GM18526 (cell line): ENCODE results near the gene SOWAHD.

Experiments used
- POLR2A ChIP-seq: IDR thresholded peaks from 3 replicates; pipeline ENCODE4 v1.6.1; 2011; ENCODE audit not compliant: insufficient read length; ENCODE audit errors: extremely low read depth

SOWAHD gene

GRCh38 chrX:119757979-119758730, at the start of gene SOWAHD:
Gene SOWAHD, plus strand, starts transcription at chrX:119758588. Its CDS starts 80 bp downstream, at chrX:119758668.
- TF ChIP-seq POLR2A, result no peak

GRCh38 chrX:119708936-119709335, 49.5 kb upstream of the SOWAHD start:
- no peak for TF ChIP-seq POLR2A

GRCh38 chrX:119709630-119710029, 48.8 kb upstream of the SOWAHD start:
- no peak for TF ChIP-seq POLR2A

- TF ChIP-seq POLR2A, result no peak
Measured at GRCh38 chrX:119721487-119721886, 36.9 kb upstream of the SOWAHD start.

GRCh38 chrX:119721926-119722325, 36.5 kb upstream of the SOWAHD start:
- TF ChIP-seq POLR2A, result no peak

- no peak for TF ChIP-seq POLR2A
Measured at GRCh38 chrX:119726900-119727555, 31.4 kb upstream of the SOWAHD start.

GRCh38 chrX:119728487-119728886, 29.9 kb upstream of the SOWAHD start:
- TF ChIP-seq POLR2A, result no peak

- no peak for TF ChIP-seq POLR2A
Measured at GRCh38 chrX:119729408-119730201, 28.8 kb upstream of the SOWAHD start.

- no peak for TF ChIP-seq POLR2A
Measured at GRCh38 chrX:119734897-119735339, 23.5 kb upstream of the SOWAHD start.

GRCh38 chrX:119735467-119735866, 22.9 kb upstream of the SOWAHD start:
- no peak for TF ChIP-seq POLR2A

GRCh38 chrX:119736206-119736764, 22.1 kb upstream of the SOWAHD start:
- TF ChIP-seq POLR2A, result no peak

- TF ChIP-seq POLR2A, result no peak
Measured at GRCh38 chrX:119738742-119739141, 19.6 kb upstream of the SOWAHD start.

- TF ChIP-seq POLR2A, result no peak
Measured at GRCh38 chrX:119745283-119745848, 13.0 kb upstream of the SOWAHD start.

GRCh38 chrX:119753001-119753400, 5.4 kb upstream of the SOWAHD start:
- no peak for TF ChIP-seq POLR2A

GRCh38 chrX:119753639-119754257, 4.6 kb upstream of the SOWAHD start:
- TF ChIP-seq POLR2A, result no peak
